RWPE2 (cell line): ENCODE measurements around the gene DPP10.

Experiments
- ATAC-seq: fragments of 200-7000 bp; cut with Tn5 transposase; 3 replicates; pipeline ENCODE4 v1.9.1; 2021; ENCODE audit warnings: low read depth
- DNase-seq: peaks from one replicate; pipeline ENCODE4 v3.0.0-alpha.2; 2020; ENCODE audit warnings: low spot score
- H3K27ac ChIP-seq: fragments of 450-650 bp; 2 replicates; pipeline ENCODE4 v1.5.1; 2017; ENCODE audit warnings: mild to moderate bottlenecking; ENCODE audit not compliant: poor library complexity, severe bottlenecking
- H3K27me3 ChIP-seq: fragments of 250-450 bp; sonication (Bioruptor Pico); 2 replicates; pipeline ENCODE4 v1.5.1; 2021; ENCODE audit warnings: mild to moderate bottlenecking, moderate library complexity; ENCODE audit not compliant: insufficient read depth, poor library complexity, severe bottlenecking
- H3K36me3 ChIP-seq: fragments of 250-450 bp; sonication (Bioruptor Pico); 2 replicates; pipeline ENCODE4 v1.5.1; 2020; ENCODE audit warnings: low read depth, mild to moderate bottlenecking, moderate library complexity
- H3K4me1 ChIP-seq: fragments of 250-450 bp; sonication (Bioruptor Pico); 2 replicates; pipeline ENCODE4 v1.5.1; 2021; ENCODE audit warnings: mild to moderate bottlenecking, moderate library complexity; ENCODE audit not compliant: insufficient read depth, poor library complexity, severe bottlenecking
- H3K4me3 ChIP-seq: fragments of 250-450 bp; sonication (Bioruptor Pico); 2 replicates; pipeline ENCODE4 v1.5.1; 2021; ENCODE audit warnings: mild to moderate bottlenecking, moderate library complexity; ENCODE audit not compliant: severe bottlenecking
- H3K9me3 ChIP-seq: fragments of 250-450 bp; sonication (Bioruptor Pico); 2 replicates; pipeline ENCODE4 v1.5.1; 2021; ENCODE audit warnings: mild to moderate bottlenecking, moderate library complexity; ENCODE audit not compliant: severe bottlenecking
- CTCF ChIP-seq: fragments of 450-650 bp; IDR thresholded peaks from one replicate; pipeline ENCODE4 v1.5.1; 2017; ENCODE audit warnings: mild to moderate bottlenecking, moderate library complexity; ENCODE audit not compliant: poor library complexity, severe bottlenecking

Gene DPP10

GRCh38 chr2:115842306-115842705 is 1399.9 kb downstream of the DPP10 start:
- no peak for TF ChIP-seq CTCF
- no peak for DNase-seq
- ATAC-seq, result no peak
- Histone ChIP-seq H3K27me3 (peaks cover 3% of the 10 kb centered on the region), H3K4me1 (no peaks in the 10 kb centered on the region), H3K9me3 (no peaks in the 10 kb centered on the region), H3K36me3 (no peaks in the 10 kb centered on the region), H3K27ac (no peak overlapping the region), H3K4me3 (no peak overlapping the region)

- ATAC-seq (no peak), DNase-seq (no peak)
- no peaks in the 10 kb centered on the region for H3K36me3 ChIP-seq
- no peaks in the 10 kb centered on the region for H3K27me3 ChIP-seq
- H3K9me3 ChIP-seq, result no peaks in the 10 kb centered on the region
- no peaks in the 10 kb centered on the region for H3K4me1 ChIP-seq
- H3K27ac ChIP-seq, result no peak overlapping the region
- no peak for TF ChIP-seq CTCF
- H3K4me3 ChIP-seq, result no peak overlapping the region
These were observed 1405.8 kb downstream of the DPP10 start for GRCh38 chr2:115848192-115848591.

GRCh38 chr2:115867024-115867423 is 1424.6 kb downstream of the DPP10 start:
- DNase-seq, result no peak
- no peaks in the 10 kb centered on the region for H3K36me3 ChIP-seq
- H3K4me3 ChIP-seq, result no peak overlapping the region
- no peak for ATAC-seq
- no peak overlapping the region for H3K27ac ChIP-seq
- TF ChIP-seq CTCF, result no peak
- no peaks in the 10 kb centered on the region for H3K27me3 ChIP-seq
- peaks cover 2% of the 10 kb centered on the region for H3K9me3 ChIP-seq
- no peaks in the 10 kb centered on the region for H3K4me1 ChIP-seq

GRCh38 chr2:115874427-115874826 is 1432.0 kb downstream of the DPP10 start:
- TF ChIP-seq CTCF, result no peak
- Histone ChIP-seq H3K27ac (no peak overlapping the region), H3K36me3 (no peaks in the 10 kb centered on the region), H3K27me3 (no peaks in the 10 kb centered on the region), H3K9me3 (no peaks in the 10 kb centered on the region), H3K4me3 (no peak overlapping the region), H3K4me1 (no peaks in the 10 kb centered on the region)
- DNase-seq (no peak), ATAC-seq (no peak)

- Histone ChIP-seq H3K27me3 (no peaks in the 10 kb centered on the region), H3K9me3 (no peaks in the 10 kb centered on the region), H3K27ac (no peak overlapping the region), H3K4me1 (no peaks in the 10 kb centered on the region), H3K4me3 (no peak overlapping the region), H3K36me3 (no peaks in the 10 kb centered on the region)
- TF ChIP-seq CTCF, result no peak
- DNase-seq (no peak), ATAC-seq (no peak)
These were observed 1438.1 kb downstream of the DPP10 start for GRCh38 chr2:115880558-115880957.
